Esophagus squamous epithelium (tissue), 5 donors: Measurements from ENCODE around the gene COL18A1. TPM values are rescaled to one million over a fixed set of nuclear protein-coding genes. Genes with fewer than 3 reads are reported as not detected.

Source experiments
- DNase-seq: peaks from one replicate; lab custom pipeline; 2025; lab: John Stamatoyannopoulos, UW
- H3K27ac ChIP-seq, 4 donors: fragments of 200-600 bp; sonication (generic); one replicate each; pipeline ENCODE4 v1.5.1; 2016 to 2019; ENCODE audit warnings: mild to moderate bottlenecking in 1 of 4
- H3K27me3 ChIP-seq, 4 donors: fragments of 200-600 bp; sonication (generic); 1 replicate in 3 of 4; 2 replicates in 1 of 4; pipeline versions ENCODE4 v1.5.1 to v1.6.0; 2017 to 2021; ENCODE audit warnings: antibody characterized with exemption in 1 of 4
- H3K36me3 ChIP-seq, 3 donors: fragments of 200-600 bp; sonication (generic); one replicate each; pipeline ENCODE4 v1.5.1; 2016 to 2019
- H3K4me1 ChIP-seq, 3 donors: fragments of 200-600 bp; sonication (generic); one replicate each; pipeline ENCODE4 v1.5.1; 2017 to 2019
- H3K4me3 ChIP-seq, 4 donors: fragments of 200-600 bp; sonication (generic); 1 replicate in 3 of 4; 2 replicates in 1 of 4; pipeline ENCODE4 v1.5.1; 2016 to 2019; ENCODE audit warnings: mild to moderate bottlenecking in 2 of 4, moderate library complexity in 1 of 4
- H3K9me3 ChIP-seq, 3 donors: fragments of 200-600 bp; sonication (generic); one replicate each; pipeline ENCODE4 v1.5.1; 2016 to 2019
- CTCF ChIP-seq, 6 experiments: fragments of 450-650 bp in 4 of 6; fragments of 200-600 bp in 2 of 6; sonication (generic) in 2 of 6; IDR thresholded peaks; one replicate each; pipeline ENCODE4 v1.5.1; 2016 to 2019; ENCODE audit warnings: antibody characterized with exemption in 6 of 6, mild to moderate bottlenecking in 4 of 6, moderate library complexity in 4 of 6
- POLR2A ChIP-seq, 4 donors: fragments of 450-650 bp; IDR thresholded peaks; one replicate each; pipeline ENCODE4 v1.6.1; 2017; ENCODE audit warnings: antibody characterized with exemption in 4 of 4, mild to moderate bottlenecking in 4 of 4, moderate library complexity in 3 of 4
- WGBS, 2 donors: methylation state at CpG; one replicate each; pipeline ENCODE4 v1.1.5; 2018; 5-methylcytosine and 5-hydroxymethylcytosine counted together
- intact Hi-C: fragments of 100-400 bp; cut with DNase I; formaldehyde crosslinking; loops from one replicate; pipeline ENCODE4 v1.15.0; 2022
- total RNA-seq, 4 donors: library from RNA; depleted of rRNA; stranded (reverse); fragments of >200 nt; gene quantifications; one replicate each; pipeline ENCODE4 v1.1.0, GENCODE V29; 2016
- donor health status: DM: yes; HTN: yes; CAD: no.

The COL18A1 gene
- total RNA-seq, 4 donors from 2014 or later: 38.9 to 69.0 (median 52.5) TPM

- Histone ChIP-seq H3K4me3 (no peak overlapping the region), H3K9me3 (no peaks in the 10 kb centered on the region), H3K36me3 (peaks cover 0 to 69% (median 0%) of the 10 kb centered on the region in 3 donors), H3K27me3 (no peaks in the 10 kb centered on the region), H3K27ac (no peak overlapping the region), H3K4me1 (peaks cover 0 to 8% (median 0%) of the 10 kb centered on the region in 3 donors)
- no peak for DNase-seq
- TF ChIP-seq POLR2A (IDR thresholded peaks at IDR 0.05) (no peak), CTCF (IDR thresholded peaks at IDR 0.05) (no peak)
- intact Hi-C loops: no loop called here
- 96 to 100% methylated on average over 5 to 6 of the region's 61 CpGs for WGBS, 2 donors
Measured at GRCh38 chr21:45509566-45510465, 104.9 kb downstream of the COL18A1 start.

- intact Hi-C loops: no loop called here
- WGBS, 2 donors: 100% methylated on average over 1 of the region's 11 CpGs; no CpG with 5 or more reads in 1 of the 2 donors
- TF ChIP-seq CTCF (IDR thresholded peaks at IDR 0.05): no peak
- TF ChIP-seq POLR2A (IDR thresholded peaks at IDR 0.05): no peak
Measured at GRCh38 chr21:45510466-45510955, 105.5 kb downstream of the COL18A1 start.

GRCh38 chr21:45511007-45511406 lies 106.0 kb downstream of the COL18A1 start:
- H3K27ac ChIP-seq: no peak overlapping the region
- TF ChIP-seq CTCF (IDR thresholded peaks at IDR 0.05): no peak
- no peak for TF ChIP-seq POLR2A (IDR thresholded peaks at IDR 0.05)
- WGBS, 2 donors: 58% methylated on average over 2 of the region's 12 CpGs; no CpG with 5 or more reads in 1 of the 2 donors
- peaks cover 0 to 8% (median 0%) of the 10 kb centered on the region in 3 donors for H3K4me1 ChIP-seq
- intact Hi-C loops: no loop called here
- no peak overlapping the region for H3K4me3 ChIP-seq
- no peaks in the 10 kb centered on the region for H3K27me3 ChIP-seq
- H3K9me3 ChIP-seq: no peaks in the 10 kb centered on the region
- peaks cover 0 to 66% (median 0%) of the 10 kb centered on the region in 3 donors for H3K36me3 ChIP-seq
- no peak for DNase-seq

More at GRCh38 chr21:45510466-45510955, 105.5 kb downstream of the COL18A1 start:
- peaks cover 0 to 68% (median 0%) of the 10 kb centered on the region in 3 donors for H3K36me3 ChIP-seq
- no peaks in the 10 kb centered on the region for H3K9me3 ChIP-seq
- no peak overlapping the region for H3K4me3 ChIP-seq
- no peaks in the 10 kb centered on the region for H3K27me3 ChIP-seq
- no peak overlapping the region for H3K27ac ChIP-seq
- DNase-seq: no peak
- peaks cover 0 to 8% (median 0%) of the 10 kb centered on the region in 3 donors for H3K4me1 ChIP-seq

- H3K4me1 ChIP-seq: peaks cover 0 to 8% (median 0%) of the 10 kb centered on the region in 3 donors
- 82 to 86% methylated on average over 9 to 14 of the region's 35 CpGs for WGBS, 2 donors
- intact Hi-C loops: no loop called here
- no peaks in the 10 kb centered on the region for H3K9me3 ChIP-seq
- no peaks in the 10 kb centered on the region for H3K27me3 ChIP-seq
- peaks cover 0 to 62% (median 0%) of the 10 kb centered on the region in 3 donors for H3K36me3 ChIP-seq
- H3K27ac ChIP-seq: no peak overlapping the region
- H3K4me3 ChIP-seq: no peak overlapping the region
- no peak for DNase-seq
- TF ChIP-seq POLR2A (IDR thresholded peaks at IDR 0.05): no peak
- no peak for TF ChIP-seq CTCF (IDR thresholded peaks at IDR 0.05)
Measured at GRCh38 chr21:45511661-45512431, 106.9 kb downstream of the COL18A1 start.
